NCI-H187 (cell line): ENCODE data around the gene TEX2.
"Not testable (repeated sequence)": the region's sequence is repeated elsewhere in the genome, so short reads cannot be mapped to it uniquely, and the experiment has no call there.

ENCODE experiments used
- DNase-seq, 2 experiments: peaks; one replicate each; lab custom pipeline; 2025; lab: John Stamatoyannopoulos, UW

TEX2 gene

GRCh38 chr17:64264891-64265290, 1.8 kb upstream of the TEX2 start:
- no peak for DNase-seq

GRCh38 chr17:64262198-64262999, 661 bp downstream of the TEX2 start:
- DNase-seq: no peak

- no peak for DNase-seq
Observed at GRCh38 chr17:64261417-64262145, 1.5 kb downstream of the TEX2 start.

GRCh38 chr17:64260886-64261285, 2.2 kb downstream of the TEX2 start:
- no peak for DNase-seq

- no peak for DNase-seq
Observed at GRCh38 chr17:64259922-64260321, 3.1 kb downstream of the TEX2 start.

GRCh38 chr17:64259426-64259825, 3.6 kb downstream of the TEX2 start:
- no peak for DNase-seq

- DNase-seq: no peak
Observed at GRCh38 chr17:64256913-64257807, 5.9 kb downstream of the TEX2 start.

GRCh38 chr17:64255764-64256163, 7.3 kb downstream of the TEX2 start:
- no peak for DNase-seq

- DNase-seq: no peak
Observed at GRCh38 chr17:64254755-64255154, 8.3 kb downstream of the TEX2 start.

- no peak for DNase-seq
Observed at GRCh38 chr17:64253470-64253869, 9.6 kb downstream of the TEX2 start.

GRCh38 chr17:64252831-64253230, 10.2 kb downstream of the TEX2 start:
- DNase-seq: no peak

GRCh38 chr17:64250233-64250835, 12.7 kb downstream of the TEX2 start:
- DNase-seq: peak; percentile 19 to 65

GRCh38 chr17:64247836-64248235, 15.2 kb downstream of the TEX2 start:
- no peak for DNase-seq

GRCh38 chr17:64245218-64246145, 17.6 kb downstream of the TEX2 start:
- DNase-seq: no peak

- no peak for DNase-seq
Observed at GRCh38 chr17:64244165-64244564, 18.9 kb downstream of the TEX2 start.

- no peak for DNase-seq
Observed at GRCh38 chr17:64243340-64243739, 19.7 kb downstream of the TEX2 start.

- DNase-seq: no peak
Observed at GRCh38 chr17:64242633-64243032, 20.4 kb downstream of the TEX2 start.

- DNase-seq: no peak
Observed at GRCh38 chr17:64240741-64241347, 22.2 kb downstream of the TEX2 start.

GRCh38 chr17:64240261-64240740, 22.8 kb downstream of the TEX2 start:
- no peak for DNase-seq

GRCh38 chr17:64238449-64238848, 24.6 kb downstream of the TEX2 start:
- not testable (repeated sequence) for DNase-seq
